HEK293 (cell line): ENCODE measurements around the gene IFT80.

Experiments
- BCL11A ChIP-seq: fragments of 450-650 bp; formaldehyde crosslinking; IDR thresholded peaks from 2 replicates; pipeline ENCODE4 v1.5.1; 2016; ENCODE audit warnings: low read depth, missing biosample characterization, missing genetic modification characterization
- BCL6B ChIP-seq: fragments of 450-650 bp; formaldehyde crosslinking; IDR thresholded peaks from 2 replicates; pipeline ENCODE4 v1.5.1; 2017; ENCODE audit warnings: missing biosample characterization, missing genetic modification characterization
- KLF16 ChIP-seq: fragments of 450-650 bp; formaldehyde crosslinking; IDR thresholded peaks from 2 replicates; pipeline ENCODE4 v1.5.1; 2017; ENCODE audit warnings: missing biosample characterization, missing genetic modification characterization
- KLF8 ChIP-seq: fragments of 450-650 bp; formaldehyde crosslinking; IDR thresholded peaks from 2 replicates; pipeline ENCODE4 v1.5.1; 2016; ENCODE audit warnings: missing biosample characterization, missing genetic modification characterization
- PRDM10 ChIP-seq: fragments of 450-650 bp; formaldehyde crosslinking; IDR thresholded peaks from 2 replicates; pipeline ENCODE4 v1.5.1; 2016; ENCODE audit warnings: missing biosample characterization, missing genetic modification characterization
- PRDM2 ChIP-seq: fragments of 450-650 bp; formaldehyde crosslinking; IDR thresholded peaks from 2 replicates; pipeline ENCODE4 v1.5.1; 2016; ENCODE audit warnings: missing biosample characterization, missing genetic modification characterization, borderline replicate concordance
- ZBTB1 ChIP-seq: fragments of 450-650 bp; formaldehyde crosslinking; IDR thresholded peaks from 2 replicates; pipeline ENCODE4 v1.5.1; 2016; ENCODE audit warnings: missing biosample characterization, missing genetic modification characterization
- ZFP3 ChIP-seq: fragments of 450-650 bp; formaldehyde crosslinking; IDR thresholded peaks from 2 replicates; pipeline ENCODE4 v1.5.1; 2016; ENCODE audit warnings: low read depth, missing biosample characterization, missing genetic modification characterization
- ZNF140 ChIP-seq: fragments of 450-650 bp; formaldehyde crosslinking; IDR thresholded peaks from 2 replicates; pipeline ENCODE4 v1.5.1; 2016; ENCODE audit warnings: missing biosample characterization, missing genetic modification characterization
- ZNF146 ChIP-seq: fragments of 450-650 bp; formaldehyde crosslinking; IDR thresholded peaks from 2 replicates; pipeline ENCODE4 v1.5.1; 2016; ENCODE audit warnings: missing biosample characterization, missing genetic modification characterization
- ZNF311 ChIP-seq: fragments of 450-650 bp; formaldehyde crosslinking; IDR thresholded peaks from 2 replicates; pipeline ENCODE4 v1.5.1; 2017; ENCODE audit warnings: missing biosample characterization, missing genetic modification characterization, borderline replicate concordance
- ZNF558 ChIP-seq: fragments of 450-650 bp; formaldehyde crosslinking; IDR thresholded peaks from 2 replicates; pipeline ENCODE4 v1.5.1; 2016; ENCODE audit warnings: missing biosample characterization, missing genetic modification characterization
- ZNF621 ChIP-seq: fragments of 450-650 bp; formaldehyde crosslinking; IDR thresholded peaks from 2 replicates; pipeline ENCODE4 v1.5.1; 2017; ENCODE audit warnings: missing biosample characterization, missing genetic modification characterization
- ZNF658 ChIP-seq: fragments of 450-650 bp; formaldehyde crosslinking; IDR thresholded peaks from 2 replicates; pipeline ENCODE4; 2016; ENCODE audit warnings: missing biosample characterization, missing genetic modification characterization
- ZNF664 ChIP-seq: fragments of 450-650 bp; formaldehyde crosslinking; IDR thresholded peaks from 2 replicates; pipeline ENCODE4 v1.5.1; 2016; ENCODE audit warnings: missing biosample characterization, missing genetic modification characterization
- ZNF791 ChIP-seq: fragments of 450-650 bp; formaldehyde crosslinking; IDR thresholded peaks from 2 replicates; pipeline ENCODE4 v1.5.1; 2016; ENCODE audit warnings: missing biosample characterization, missing genetic modification characterization
- TF ChIP-seq, protein P1 (sequence below): fragments of 450-650 bp; formaldehyde crosslinking; IDR thresholded peaks from 2 replicates; pipeline ENCODE4 v1.5.1; 2016; ENCODE audit warnings: missing biosample characterization, missing genetic modification characterization
- TF ChIP-seq, protein P2 (sequence below): fragments of 450-650 bp; formaldehyde crosslinking; IDR thresholded peaks from 2 replicates; pipeline ENCODE4 v1.5.1; 2016; ENCODE audit warnings: missing biosample characterization, missing genetic modification characterization
- TF ChIP-seq, protein P3 (sequence below): fragments of 450-650 bp; formaldehyde crosslinking; IDR thresholded peaks from 2 replicates; pipeline ENCODE4 v1.5.1; 2016; ENCODE audit warnings: missing biosample characterization, missing genetic modification characterization
- TF ChIP-seq, protein P4 (sequence below): fragments of 450-650 bp; formaldehyde crosslinking; IDR thresholded peaks from 2 replicates; pipeline ENCODE4 v1.5.1; 2017; ENCODE audit warnings: missing biosample characterization, missing genetic modification characterization

IFT80 gene

DNA sequence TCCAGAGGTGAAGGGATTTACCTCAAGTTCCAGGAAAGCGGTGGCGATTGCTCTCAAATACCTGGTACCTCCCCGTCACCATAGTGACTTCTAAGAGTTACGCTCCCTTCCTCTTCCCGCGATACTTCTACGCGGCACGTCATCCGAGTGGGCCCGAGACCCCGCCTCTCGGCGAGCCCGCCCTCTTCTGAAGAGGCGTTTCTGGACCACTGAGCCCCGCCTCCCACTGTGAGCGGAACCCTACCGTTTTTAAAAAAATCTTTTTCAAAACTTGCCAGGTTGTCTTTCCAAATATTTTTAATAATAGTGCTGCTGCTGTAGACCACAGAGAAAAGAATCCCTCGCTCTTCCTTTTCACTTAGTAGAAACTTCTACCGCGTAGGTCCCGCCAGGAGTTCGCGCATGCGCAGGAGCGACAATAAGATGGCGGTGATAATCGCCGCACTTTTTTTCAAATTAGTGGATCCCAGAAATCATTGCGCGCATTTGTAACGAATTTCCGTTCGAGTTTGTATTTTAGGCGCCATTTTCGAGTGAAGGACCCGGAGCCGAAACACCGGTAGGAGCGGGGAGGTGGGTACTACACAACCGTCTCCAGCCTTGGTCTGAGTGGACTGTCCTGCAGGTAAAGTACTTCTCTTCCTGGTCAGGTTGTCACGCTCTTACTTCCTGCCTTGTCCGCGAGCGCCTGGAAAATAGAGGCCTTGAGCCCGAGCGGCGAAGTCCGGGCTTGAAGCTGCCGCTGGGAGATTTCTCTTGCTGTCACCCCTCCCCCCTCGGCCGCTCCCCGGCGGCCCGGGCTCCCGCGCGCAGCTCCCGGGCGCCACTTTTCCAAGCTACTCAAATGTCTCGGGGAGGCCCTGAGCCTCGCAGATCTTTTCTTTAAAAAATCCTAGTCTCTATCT, at the start of gene IFT80, which contains the start of gene SMC4 (continued):
- no peak for TF ChIP-seq ZNF621 (tag by site-specific recombination)
- TF ChIP-seq BCL6B: no peak
- no peak for TF ChIP-seq ZNF664 (tag by site-specific recombination)
- TF ChIP-seq PRDM2: no peak
- TF ChIP-seq ZBTB1: no peak
- TF ChIP-seq, protein P1, sequence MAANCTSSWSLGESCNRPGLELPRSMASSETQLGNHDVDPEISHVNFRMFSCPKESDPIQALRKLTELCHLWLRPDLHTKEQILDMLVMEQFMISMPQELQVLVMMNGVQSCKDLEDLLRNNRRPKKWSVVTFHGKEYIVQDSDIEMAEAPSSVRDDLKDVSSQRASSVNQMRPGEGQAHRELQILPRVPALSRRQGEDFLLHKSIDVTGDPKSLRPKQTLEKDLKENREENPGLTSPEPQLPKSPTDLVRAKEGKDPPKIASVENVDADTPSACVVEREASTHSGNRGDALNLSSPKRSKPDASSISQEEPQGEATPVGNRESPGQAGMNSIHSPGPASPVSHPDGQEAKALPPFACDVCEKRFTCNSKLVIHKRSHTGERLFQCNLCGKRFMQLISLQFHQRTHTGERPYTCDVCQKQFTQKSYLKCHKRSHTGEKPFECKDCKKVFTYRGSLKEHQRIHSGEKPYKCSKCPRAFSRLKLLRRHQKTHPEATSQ: no peak
- TF ChIP-seq PRDM10 (tag by site-specific recombination): no peak; the same call in 1 of the 2 replicates
- TF ChIP-seq ZNF140 (tag by site-specific recombination): no peak
- TF ChIP-seq ZFP3 (tag by site-specific recombination): no peak
- no peak for TF ChIP-seq ZNF146 (tag by site-specific recombination)
- TF ChIP-seq ZNF558: no peak
- no peak for TF ChIP-seq ZNF791 (tag by site-specific recombination)
- TF ChIP-seq KLF16 (tag by site-specific recombination): peak; percentile 41
- TF ChIP-seq ZNF658 (tag by site-specific recombination): no peak
- TF ChIP-seq, protein P2, sequence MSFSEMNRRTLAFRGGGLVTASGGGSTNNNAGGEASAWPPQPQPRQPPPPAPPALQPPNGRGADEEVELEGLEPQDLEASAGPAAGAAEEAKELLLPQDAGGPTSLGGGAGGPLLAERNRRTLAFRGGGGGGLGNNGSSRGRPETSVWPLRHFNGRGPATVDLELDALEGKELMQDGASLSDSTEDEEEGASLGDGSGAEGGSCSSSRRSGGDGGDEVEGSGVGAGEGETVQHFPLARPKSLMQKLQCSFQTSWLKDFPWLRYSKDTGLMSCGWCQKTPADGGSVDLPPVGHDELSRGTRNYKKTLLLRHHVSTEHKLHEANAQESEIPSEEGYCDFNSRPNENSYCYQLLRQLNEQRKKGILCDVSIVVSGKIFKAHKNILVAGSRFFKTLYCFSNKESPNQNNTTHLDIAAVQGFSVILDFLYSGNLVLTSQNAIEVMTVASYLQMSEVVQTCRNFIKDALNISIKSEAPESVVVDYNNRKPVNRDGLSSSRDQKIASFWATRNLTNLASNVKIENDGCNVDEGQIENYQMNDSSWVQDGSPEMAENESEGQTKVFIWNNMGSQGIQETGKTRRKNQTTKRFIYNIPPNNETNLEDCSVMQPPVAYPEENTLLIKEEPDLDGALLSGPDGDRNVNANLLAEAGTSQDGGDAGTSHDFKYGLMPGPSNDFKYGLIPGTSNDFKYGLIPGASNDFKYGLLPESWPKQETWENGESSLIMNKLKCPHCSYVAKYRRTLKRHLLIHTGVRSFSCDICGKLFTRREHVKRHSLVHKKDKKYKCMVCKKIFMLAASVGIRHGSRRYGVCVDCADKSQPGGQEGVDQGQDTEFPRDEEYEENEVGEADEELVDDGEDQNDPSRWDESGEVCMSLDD (tag by site-specific recombination): no peak
- TF ChIP-seq KLF8 (tag by site-specific recombination): no peak; the same call in 1 of the 2 replicates
- TF ChIP-seq ZNF311 (tag by site-specific recombination): no peak
- TF ChIP-seq, protein P3, sequence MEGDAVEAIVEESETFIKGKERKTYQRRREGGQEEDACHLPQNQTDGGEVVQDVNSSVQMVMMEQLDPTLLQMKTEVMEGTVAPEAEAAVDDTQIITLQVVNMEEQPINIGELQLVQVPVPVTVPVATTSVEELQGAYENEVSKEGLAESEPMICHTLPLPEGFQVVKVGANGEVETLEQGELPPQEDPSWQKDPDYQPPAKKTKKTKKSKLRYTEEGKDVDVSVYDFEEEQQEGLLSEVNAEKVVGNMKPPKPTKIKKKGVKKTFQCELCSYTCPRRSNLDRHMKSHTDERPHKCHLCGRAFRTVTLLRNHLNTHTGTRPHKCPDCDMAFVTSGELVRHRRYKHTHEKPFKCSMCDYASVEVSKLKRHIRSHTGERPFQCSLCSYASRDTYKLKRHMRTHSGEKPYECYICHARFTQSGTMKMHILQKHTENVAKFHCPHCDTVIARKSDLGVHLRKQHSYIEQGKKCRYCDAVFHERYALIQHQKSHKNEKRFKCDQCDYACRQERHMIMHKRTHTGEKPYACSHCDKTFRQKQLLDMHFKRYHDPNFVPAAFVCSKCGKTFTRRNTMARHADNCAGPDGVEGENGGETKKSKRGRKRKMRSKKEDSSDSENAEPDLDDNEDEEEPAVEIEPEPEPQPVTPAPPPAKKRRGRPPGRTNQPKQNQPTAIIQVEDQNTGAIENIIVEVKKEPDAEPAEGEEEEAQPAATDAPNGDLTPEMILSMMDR: no peak
- TF ChIP-seq BCL11A (tag by site-specific recombination): no peak
- TF ChIP-seq, protein P4, sequence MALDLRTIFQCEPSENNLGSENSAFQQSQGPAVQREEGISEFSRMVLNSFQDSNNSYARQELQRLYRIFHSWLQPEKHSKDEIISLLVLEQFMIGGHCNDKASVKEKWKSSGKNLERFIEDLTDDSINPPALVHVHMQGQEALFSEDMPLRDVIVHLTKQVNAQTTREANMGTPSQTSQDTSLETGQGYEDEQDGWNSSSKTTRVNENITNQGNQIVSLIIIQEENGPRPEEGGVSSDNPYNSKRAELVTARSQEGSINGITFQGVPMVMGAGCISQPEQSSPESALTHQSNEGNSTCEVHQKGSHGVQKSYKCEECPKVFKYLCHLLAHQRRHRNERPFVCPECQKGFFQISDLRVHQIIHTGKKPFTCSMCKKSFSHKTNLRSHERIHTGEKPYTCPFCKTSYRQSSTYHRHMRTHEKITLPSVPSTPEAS (tag by site-specific recombination): no peak
